Caco-2 (cell line): ENCODE data around the gene RHBDF1. TPM values are rescaled to one million over a fixed set of nuclear protein-coding genes. Genes with fewer than 3 reads are reported as not detected.

ENCODE experiments used
- BruUV-seq: library from RNA; stranded (reverse); fragments of 400-500 nt; replicated peaks from 2 replicates; lab custom pipeline; 2021; lab: Mats Ljungman, UMichigan
- CTCF ChIA-PET: fragments of 300-600 bp; sonication (Branson Sonifier 250); formaldehyde crosslinking; loops from one replicate; lab custom pipeline; 2022; ENCODE audit warnings: antibody characterized with exemption; lab: Charles Lee
- POLR2A ChIA-PET: fragments of 300-600 bp; sonication (Branson Sonifier 250); formaldehyde crosslinking; loops from one replicate; lab custom pipeline; 2022; ENCODE audit warnings: antibody characterized with exemption; lab: Charles Lee
- DNase-seq, 2 experiments: peaks; one replicate each; pipeline versions ENCODE4 v3.0.0 to v3.0.0-alpha.2; 2020 to 2022
- H3K27me3 ChIP-seq: replicated peaks from 2 replicates; pipeline ENCODE4 v1.6.0; 2011; ENCODE audit warnings: low read length; ENCODE audit not compliant: control insufficient read depth, insufficient read depth
- H3K36me3 ChIP-seq: 2 replicates; pipeline ENCODE4 v1.5.1; 2011; ENCODE audit warnings: low read length; ENCODE audit not compliant: control insufficient read depth, insufficient read depth
- H3K4me1 ChIP-seq: fragments of 250-450 bp; sonication (Bioruptor Pico); 2 replicates; pipeline ENCODE4 v1.5.1; 2020; ENCODE audit warnings: mild to moderate bottlenecking
- H3K4me3 ChIP-seq: 2 replicates; pipeline ENCODE4 v1.5.1; 2011; ENCODE audit warnings: low read depth, mild to moderate bottlenecking, control low read depth, low read length
- H3K9me3 ChIP-seq: fragments of 250-450 bp; sonication (Bioruptor Pico); 2 replicates; pipeline ENCODE4 v1.5.1; 2020; ENCODE audit warnings: mild to moderate bottlenecking, moderate library complexity
- H3K27ac Mint-ChIP-seq: one replicate; pipeline ENCODE4 v1.8.0; 2022; ENCODE audit warnings: mixed read lengths; ENCODE audit not compliant: unreplicated experiment
- H3K27me3 Mint-ChIP-seq: one replicate; pipeline ENCODE4 v1.8.0; 2022; ENCODE audit warnings: mixed read lengths; ENCODE audit not compliant: insufficient read depth, unreplicated experiment
- H3K36me3 Mint-ChIP-seq: one replicate; pipeline ENCODE4 v1.8.0; 2022; ENCODE audit warnings: mild to moderate bottlenecking, mixed read lengths; ENCODE audit not compliant: insufficient read depth, unreplicated experiment
- H3K4me1 Mint-ChIP-seq: one replicate; pipeline ENCODE4 v1.8.0; 2022; ENCODE audit warnings: low read depth, mixed read lengths; ENCODE audit not compliant: unreplicated experiment
- H3K4me3 Mint-ChIP-seq: one replicate; pipeline ENCODE4 v1.8.0; 2022; ENCODE audit warnings: mild to moderate bottlenecking, moderate library complexity, mixed read lengths; ENCODE audit not compliant: unreplicated experiment
- H3K9me3 Mint-ChIP-seq: one replicate; pipeline ENCODE4 v1.8.0; 2022; ENCODE audit warnings: mixed read lengths; ENCODE audit not compliant: unreplicated experiment
- CTCF ChIP-seq, 2 experiments: fragments of 200-600 bp in 1 of 2; IDR thresholded peaks; 1 replicate in 1 of 2; 2 replicates in 1 of 2; pipeline versions ENCODE4 v1.5.1 to v1.8.0; 2011 to 2022; ENCODE audit warnings: antibody characterized with exemption in 1 of 2, control low read depth in 1 of 2, inconsistent platforms in 1 of 2, low read depth in 1 of 2, low read length in 1 of 2, mild to moderate bottlenecking in 1 of 2, moderate library complexity in 1 of 2; ENCODE audit not compliant: insufficient read depth in 1 of 2, severe bottlenecking in 1 of 2, unreplicated experiment in 1 of 2
- intact Hi-C: fragments of 100-400 bp; cut with micrococcal nuclease; formaldehyde crosslinking; loops from one replicate; pipeline ENCODE4 v1.10.0; 2022; ENCODE audit not compliant: unreplicated experiment
- total RNA-seq: library from RNA; stranded (reverse); gene quantifications from 2 replicates; pipeline ENCODE4 v1.2.3, GENCODE V29; 2022

Gene RHBDF1
- total RNA-seq, 1 experiment from 2014 or later = 62.3 TPM

- TF ChIP-seq CTCF (IDR thresholded peaks at IDR 0.05; ENCODE audit: insufficient read depth in 1 of 2, low read depth in 1 of 2, low read length in 1 of 2, severe bottlenecking in 1 of 2, unreplicated experiment in 1 of 2) = no peak
- intact Hi-C loops = no loop called here
- BruUV-seq = no TSS peak
- H3K4me1 ChIP-seq = no peaks in the 10 kb centered on the region
- Mint-ChIP-seq H3K27ac (no peak overlapping the region), H3K9me3 (no peaks in the 10 kb centered on the region), H3K4me1 (no peaks in the 10 kb centered on the region), H3K36me3 (peaks cover 31% of the 10 kb centered on the region), H3K4me3 (no peak overlapping the region), H3K27me3 (no peaks in the 10 kb centered on the region)
- H3K4me3 ChIP-seq = no peak overlapping the region
- DNase-seq = no peak
- no peaks in the 10 kb centered on the region for H3K27me3 ChIP-seq
- H3K9me3 ChIP-seq = no peaks in the 10 kb centered on the region
- CTCF ChIA-PET = interaction anchor here (0.9 to 1.8 kb wide), 2 partner anchors 13 to 33 kb away, joined by 4 to 11 read pairs; partner anchors contain the start of gene MPG
- POLR2A ChIA-PET = no interaction called here
- H3K36me3 ChIP-seq = no peaks in the 10 kb centered on the region; the same call in none of the 2 replicates
Observed at GRCh38 chr16:63998-64913, 8.2 kb downstream of the RHBDF1 start.

- intact Hi-C loops = no loop called here
- DNase-seq = no peak
- H3K36me3 Mint-ChIP-seq = peaks cover 31% of the 10 kb centered on the region
- Histone ChIP-seq H3K36me3 (no peaks in the 10 kb centered on the region; the same call in none of the 2 replicates), H3K27me3 (no peaks in the 10 kb centered on the region), H3K9me3 (no peaks in the 10 kb centered on the region), H3K4me3 (no peak overlapping the region), H3K4me1 (no peaks in the 10 kb centered on the region)
- CTCF ChIA-PET = interaction anchor here (0.9 kb wide), 1 partner anchor 33 kb away, joined by 4 read pairs; no protein-coding TSS in a partner anchor
- POLR2A ChIA-PET = no interaction called here
- no peaks in the 10 kb centered on the region for H3K27me3 Mint-ChIP-seq
- no peaks in the 10 kb centered on the region for H3K4me1 Mint-ChIP-seq
- H3K4me3 Mint-ChIP-seq = no peak overlapping the region
- no TSS peak for BruUV-seq
- TF ChIP-seq CTCF (IDR thresholded peaks at IDR 0.05; ENCODE audit: insufficient read depth in 1 of 2, low read depth in 1 of 2, low read length in 1 of 2, severe bottlenecking in 1 of 2, unreplicated experiment in 1 of 2) = no peak
- H3K9me3 Mint-ChIP-seq = no peaks in the 10 kb centered on the region
- H3K27ac Mint-ChIP-seq = no peak overlapping the region
Observed at GRCh38 chr16:63466-63865, 9.0 kb downstream of the RHBDF1 start.

- ChIA-PET CTCF (no interaction called here), POLR2A (no interaction called here)
- H3K4me3 ChIP-seq = no peak overlapping the region
- no peak for DNase-seq
- H3K36me3 Mint-ChIP-seq = peaks cover 32% of the 10 kb centered on the region
- no peak for TF ChIP-seq CTCF (IDR thresholded peaks at IDR 0.05; ENCODE audit: insufficient read depth in 1 of 2, low read depth in 1 of 2, low read length in 1 of 2, severe bottlenecking in 1 of 2, unreplicated experiment in 1 of 2)
- no peaks in the 10 kb centered on the region for H3K9me3 Mint-ChIP-seq
- no peak overlapping the region for H3K27ac Mint-ChIP-seq
- no peaks in the 10 kb centered on the region for H3K9me3 ChIP-seq
- BruUV-seq = no TSS peak
- no peaks in the 10 kb centered on the region for H3K4me1 ChIP-seq
- no peak overlapping the region for H3K4me3 Mint-ChIP-seq
- no peaks in the 10 kb centered on the region; the same call in none of the 2 replicates for H3K36me3 ChIP-seq
- intact Hi-C loops = no loop called here
- no peaks in the 10 kb centered on the region for H3K27me3 Mint-ChIP-seq
- H3K4me1 Mint-ChIP-seq = no peaks in the 10 kb centered on the region
- no peaks in the 10 kb centered on the region for H3K27me3 ChIP-seq
Observed at GRCh38 chr16:62968-63391, 9.5 kb downstream of the RHBDF1 start.
